A549 treated with AZD9567 at 1 μM for 4 hours (cell line): Measurements from ENCODE around the gene SH3TC2. TPM values are rescaled to one million over a fixed set of nuclear protein-coding genes. Genes with fewer than 3 reads are reported as not detected.

Experiments
- total RNA-seq: library from RNA; stranded (reverse); fragments of 200-300 nt; extraction: Qiagen RNA extraction; gene quantifications from 5 replicates; pipeline ENCODE4 v1.2.3, GENCODE V29; 2022; ENCODE audit not compliant: insufficient read depth

SH3TC2 gene
- total RNA-seq: 0.35 to 0.55 TPM (median 0.46 TPM) in 4 of 5 replicates, not detected in the other

GRCh38 chr5:149063017-149063687, at the start of gene SH3TC2:
TSS of gene SH3TC2 (minus strand) at chr5:149063062. CDS start at chr5:149063022, 40 bp downstream.

Other genes starting within 250 kb of the SH3TC2 start
- gene ADRB2, start 236.5 kb downstream of the SH3TC2 start, total RNA-seq: 0.86 to 1.2 TPM (median 0.92 TPM) in 4 of 5 replicates, not detected in the other
- gene ABLIM3, start 78.4 kb upstream of the SH3TC2 start, total RNA-seq: 17.4 to 22.7 TPM (median 20.5 TPM) in 5 replicates
- gene AFAP1L1, start 208.8 kb upstream of the SH3TC2 start, total RNA-seq: 8.9 to 13.8 TPM (median 11.3 TPM) in 5 replicates